ENCODE results near the gene USP32. TPM values are rescaled to one million over a fixed set of nuclear protein-coding genes. Genes with fewer than 3 reads are reported as not detected.
A peak's percentile ranks its signal among the peaks of the same experiment; 100 is the strongest.
"Not testable (repeated sequence)": the region's sequence is repeated elsewhere in the genome, so short reads cannot be mapped to it uniquely, and the experiment has no call there.

USP32 gene
- total and polyA plus RNA-seq, 4 experiments from 2014 or later: 2.6 to 36.2 (median 20.4) TPM

DNA sequence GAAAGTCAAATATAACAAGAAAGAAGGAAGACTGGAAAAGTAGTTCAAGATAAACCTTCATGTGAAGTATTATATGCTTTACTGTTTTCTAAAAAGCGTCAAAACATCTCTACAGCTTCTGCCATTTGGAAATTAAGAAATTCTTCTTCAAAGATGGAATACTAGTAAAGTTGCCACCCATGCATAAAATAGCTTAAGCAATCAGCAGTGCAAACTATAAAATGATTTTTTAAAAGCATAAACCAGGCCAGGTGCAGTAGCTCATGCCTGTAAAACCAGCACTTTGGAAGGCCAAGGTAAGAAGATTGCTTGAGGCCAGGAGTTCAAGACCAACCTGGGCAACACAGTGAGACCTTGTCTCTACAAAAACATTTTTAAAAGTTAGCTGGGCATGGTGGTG lies 68.2 kb downstream of the USP32 start:
- Histone ChIP-seq H3K4me1 (ENCODE audit: insufficient read depth, low read length) (no peaks in the 10 kb centered on the region), H3K27ac (ENCODE audit: low read depth, low read length) (no peak overlapping the region), H3K9me3 (ENCODE audit: control insufficient read depth in 1 of 2, low read length in 2 of 2) (no peaks in the 10 kb centered on the region), H3K4me3 (ENCODE audit: low read length in 2 of 2) (no peak overlapping the region), H3K27me3 (ENCODE audit: insufficient read depth, low read length) (no peaks in the 10 kb centered on the region), H3K36me3 (ENCODE audit: insufficient read depth, low read length) (no peaks in the 10 kb centered on the region)
- Mint-ChIP-seq H3K27ac (no peak overlapping the region), H3K36me3 (peaks cover 4 to 6% of the 10 kb centered on the region in 2 donors), H3K4me3 (no peak overlapping the region), H3K9me3 (no peaks in the 10 kb centered on the region), H3K27me3 (no peaks in the 10 kb centered on the region), H3K4me1 (peaks cover 4 to 13% (median 12%) of the 10 kb centered on the region in 4 donors)
- POLR2A ChIA-PET (ENCODE audit: partially characterized antibody): no interaction called here
- CTCF ChIA-PET (ENCODE audit: partially characterized antibody): no interaction called here
- intact Hi-C loops (cut with micrococcal nuclease): no loop called here
- no peak for DNase-seq

DNA sequence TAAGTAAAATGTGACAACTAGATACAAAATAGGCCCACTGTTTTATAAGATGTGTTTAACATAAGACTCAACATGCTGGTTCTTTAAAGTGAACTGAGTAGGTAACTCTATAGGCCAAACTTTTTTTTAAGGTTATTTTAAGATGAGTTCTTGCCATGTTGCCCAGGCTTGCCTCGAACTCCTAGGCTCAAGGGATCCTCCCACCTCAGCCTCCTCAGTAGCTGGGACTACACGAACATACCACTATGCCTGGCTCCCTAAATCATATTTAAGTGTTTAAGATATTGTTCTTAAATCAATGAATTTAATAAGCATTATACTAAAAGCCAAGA lies 69.9 kb downstream of the USP32 start:
- Mint-ChIP-seq H3K36me3 (peaks cover 3 to 4% of the 10 kb centered on the region in 2 donors), H3K27me3 (no peaks in the 10 kb centered on the region), H3K4me3 (no peak overlapping the region), H3K27ac (no peak overlapping the region), H3K9me3 (no peaks in the 10 kb centered on the region), H3K4me1 (peaks cover 4 to 13% (median 10%) of the 10 kb centered on the region in 4 donors)
- ChIA-PET CTCF (ENCODE audit: partially characterized antibody) (no interaction called here), POLR2A (ENCODE audit: partially characterized antibody) (no interaction called here)
- Histone ChIP-seq H3K27me3 (ENCODE audit: insufficient read depth, low read length) (no peaks in the 10 kb centered on the region), H3K36me3 (ENCODE audit: insufficient read depth, low read length) (no peaks in the 10 kb centered on the region), H3K4me3 (ENCODE audit: low read length in 2 of 2) (no peak overlapping the region), H3K27ac (ENCODE audit: low read depth, low read length) (no peak overlapping the region), H3K4me1 (ENCODE audit: insufficient read depth, low read length) (no peaks in the 10 kb centered on the region), H3K9me3 (ENCODE audit: control insufficient read depth in 1 of 2, low read length in 2 of 2) (no peaks in the 10 kb centered on the region)
- intact Hi-C loops (cut with micrococcal nuclease): no loop called here
- no peak for DNase-seq

DNA sequence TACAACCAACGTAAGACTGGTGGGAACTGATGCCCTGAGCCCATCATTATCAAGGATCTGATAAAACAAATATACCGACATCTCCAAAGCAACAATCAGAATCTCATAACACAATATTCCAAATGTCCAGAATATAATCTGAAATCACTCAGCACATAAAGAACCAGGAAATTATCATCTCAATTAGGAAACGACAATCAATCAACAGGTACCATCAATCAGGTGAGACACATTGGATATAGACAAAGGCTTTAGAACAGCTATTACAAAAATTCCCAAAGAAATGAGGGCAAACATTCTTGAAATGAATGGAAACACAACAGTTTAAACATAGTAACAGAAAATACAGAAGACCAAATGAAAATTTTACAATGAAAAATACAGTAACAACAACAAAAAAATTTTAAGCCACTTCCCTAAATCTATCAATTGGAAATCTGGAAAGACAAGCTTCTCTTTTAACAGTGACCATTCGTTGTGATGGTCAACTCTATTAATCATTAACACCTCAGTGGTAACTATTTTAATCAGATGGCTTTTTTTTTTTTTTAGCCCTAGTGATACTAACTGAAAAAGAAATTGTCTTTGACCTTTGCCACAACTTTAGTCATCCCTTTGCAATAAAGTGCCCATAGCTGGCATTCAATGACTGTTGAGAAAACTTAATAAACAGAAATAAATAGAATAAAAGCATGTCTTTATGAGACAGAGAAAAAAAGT lies 70.4 kb downstream of the USP32 start:
- ChIA-PET POLR2A (ENCODE audit: partially characterized antibody) (no interaction called here), CTCF (ENCODE audit: partially characterized antibody) (no interaction called here)
- H3K4me1 Mint-ChIP-seq: peaks cover 6 to 13% (median 7%) of the 10 kb centered on the region in 4 donors
- peaks cover 0 to 1% of the 10 kb centered on the region in 2 donors for H3K36me3 Mint-ChIP-seq
- DNase-seq: no peak
- H3K9me3 ChIP-seq (ENCODE audit: control insufficient read depth in 1 of 2, low read length in 2 of 2): no peaks in the 10 kb centered on the region
- H3K4me3 ChIP-seq (ENCODE audit: low read length in 2 of 2): no peak overlapping the region
- no peaks in the 10 kb centered on the region for H3K27me3 Mint-ChIP-seq
- no peaks in the 10 kb centered on the region for H3K4me1 ChIP-seq (ENCODE audit: insufficient read depth, low read length)
- no peaks in the 10 kb centered on the region for H3K36me3 ChIP-seq (ENCODE audit: insufficient read depth, low read length)
- H3K27ac Mint-ChIP-seq: peak overlapping the region in 1 of 7 donors; percentile 38
- no peaks in the 10 kb centered on the region for H3K9me3 Mint-ChIP-seq
- H3K27me3 ChIP-seq (ENCODE audit: insufficient read depth, low read length): no peaks in the 10 kb centered on the region
- intact Hi-C loops (cut with micrococcal nuclease): no loop called here
- H3K27ac ChIP-seq (ENCODE audit: low read depth, low read length): no peak overlapping the region
- no peak overlapping the region for H3K4me3 Mint-ChIP-seq

DNA sequence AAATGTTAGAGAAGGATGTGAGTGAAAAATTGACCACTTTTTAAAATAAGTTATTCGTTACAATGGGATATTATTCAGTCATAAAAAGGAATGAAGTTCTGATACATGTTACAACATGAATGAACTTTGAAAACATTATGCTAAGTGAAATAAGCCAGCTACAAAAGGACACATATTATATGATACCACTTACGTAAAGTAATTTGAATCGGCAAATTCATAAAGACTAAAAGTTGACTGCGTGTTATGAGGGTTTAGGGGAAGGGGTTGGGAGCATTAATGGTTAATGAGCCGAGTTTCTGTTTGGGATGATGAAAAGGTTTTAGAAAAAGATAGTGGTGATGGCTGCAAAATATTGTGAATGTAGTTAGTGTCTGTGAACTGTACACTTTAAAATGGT lies 73.1 kb downstream of the USP32 start:
- H3K27me3 ChIP-seq (ENCODE audit: insufficient read depth, low read length): no peaks in the 10 kb centered on the region
- Mint-ChIP-seq H3K27ac (no peak overlapping the region), H3K4me3 (no peak overlapping the region), H3K4me1 (peaks cover 12 to 22% (median 16%) of the 10 kb centered on the region in 4 donors), H3K36me3 (peaks cover 0 to 4% of the 10 kb centered on the region in 2 donors), H3K27me3 (no peaks in the 10 kb centered on the region), H3K9me3 (no peaks in the 10 kb centered on the region)
- ChIA-PET POLR2A (ENCODE audit: partially characterized antibody) (interaction anchor here (1.4 kb wide), 1 partner anchor 73 kb away, joined by 3 read pairs; the partner anchor contains the start of gene USP32), CTCF (ENCODE audit: partially characterized antibody) (no interaction called here)
- intact Hi-C loops (cut with micrococcal nuclease): no loop called here
- no peaks in the 10 kb centered on the region for H3K36me3 ChIP-seq (ENCODE audit: insufficient read depth, low read length)
- no peaks in the 10 kb centered on the region for H3K9me3 ChIP-seq (ENCODE audit: control insufficient read depth in 1 of 2, low read length in 2 of 2)
- DNase-seq: no peak
- H3K4me3 ChIP-seq (ENCODE audit: low read length in 2 of 2): no peak overlapping the region
- H3K4me1 ChIP-seq (ENCODE audit: insufficient read depth, low read length): peaks cover 7% of the 10 kb centered on the region
- H3K27ac ChIP-seq (ENCODE audit: low read depth, low read length): no peak overlapping the region

GRCh38 chr17:60318326-60318725 lies 73.6 kb downstream of the USP32 start:
- Mint-ChIP-seq H3K9me3 (no peaks in the 10 kb centered on the region), H3K4me3 (no peak overlapping the region)
- intact Hi-C loops (cut with micrococcal nuclease): no loop called here

DNA sequence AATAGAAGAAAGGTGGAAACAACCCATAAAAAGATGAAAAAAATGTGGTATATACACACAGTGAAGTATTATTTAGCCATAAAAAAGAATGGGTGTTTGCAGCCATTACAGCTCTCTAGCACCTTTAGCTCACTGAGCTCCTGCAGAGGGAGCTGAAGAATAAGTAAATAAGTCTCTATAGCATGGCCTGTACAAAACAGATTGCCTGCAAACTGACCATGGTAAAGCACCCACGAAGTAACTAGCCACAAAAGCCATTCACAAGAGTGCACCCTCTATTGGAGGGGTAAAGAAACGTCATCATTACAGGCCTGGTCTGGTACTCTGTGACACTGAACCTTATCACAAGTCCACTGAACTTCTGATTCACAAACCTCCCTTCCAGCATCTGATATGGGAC lies 76.3 kb downstream of the USP32 start:
- no peaks in the 10 kb centered on the region for H3K27me3 Mint-ChIP-seq
- DNase-seq: no peak
- Histone ChIP-seq H3K36me3 (ENCODE audit: insufficient read depth, low read length) (no peaks in the 10 kb centered on the region), H3K4me3 (ENCODE audit: low read length in 2 of 2) (no peak overlapping the region), H3K9me3 (ENCODE audit: control insufficient read depth in 1 of 2, low read length in 2 of 2) (no peaks in the 10 kb centered on the region), H3K27ac (ENCODE audit: low read depth, low read length) (no peak overlapping the region), H3K27me3 (ENCODE audit: insufficient read depth, low read length) (no peaks in the 10 kb centered on the region), H3K4me1 (ENCODE audit: insufficient read depth, low read length) (peaks cover 7% of the 10 kb centered on the region)
- ChIA-PET POLR2A (ENCODE audit: partially characterized antibody) (no interaction called here), CTCF (ENCODE audit: partially characterized antibody) (no interaction called here)
- intact Hi-C loops (cut with micrococcal nuclease): no loop called here
- H3K27ac Mint-ChIP-seq: no peak overlapping the region
- peaks cover 10 to 17% (median 15%) of the 10 kb centered on the region in 4 donors for H3K4me1 Mint-ChIP-seq
- no peak overlapping the region for H3K4me3 Mint-ChIP-seq
- no peaks in the 10 kb centered on the region for H3K9me3 Mint-ChIP-seq
- peaks cover 2 to 17% of the 10 kb centered on the region in 2 donors for H3K36me3 Mint-ChIP-seq

More at GRCh38 chr17:60318326-60318725, 73.6 kb downstream of the USP32 start:
- no peaks in the 10 kb centered on the region for H3K36me3 ChIP-seq (ENCODE audit: insufficient read depth, low read length)
- Mint-ChIP-seq H3K4me1 (peaks cover 12 to 22% (median 18%) of the 10 kb centered on the region in 4 donors), H3K27me3 (no peaks in the 10 kb centered on the region), H3K27ac (no peak overlapping the region), H3K36me3 (peaks cover 0 to 9% of the 10 kb centered on the region in 2 donors)
- DNase-seq: no peak
- no peak overlapping the region for H3K27ac ChIP-seq (ENCODE audit: low read depth, low read length)
- ChIA-PET POLR2A (ENCODE audit: partially characterized antibody) (interaction anchor here (1.4 kb wide), 1 partner anchor 74 kb away, joined by 3 read pairs; the partner anchor contains the start of gene USP32), CTCF (ENCODE audit: partially characterized antibody) (no interaction called here)
- no peaks in the 10 kb centered on the region for H3K9me3 ChIP-seq (ENCODE audit: control insufficient read depth in 1 of 2, low read length in 2 of 2)
- no peak overlapping the region for H3K4me3 ChIP-seq (ENCODE audit: low read length in 2 of 2)
- H3K27me3 ChIP-seq (ENCODE audit: insufficient read depth, low read length): no peaks in the 10 kb centered on the region
- H3K4me1 ChIP-seq (ENCODE audit: insufficient read depth, low read length): peaks cover 7% of the 10 kb centered on the region

GRCh38 chr17:60314900-60315299 lies 77.0 kb downstream of the USP32 start:
- intact Hi-C loops (cut with micrococcal nuclease); CTCF ChIA-PET (ENCODE audit: partially characterized antibody): not testable (repeated sequence)
- H3K4me3 Mint-ChIP-seq: peak overlapping the region in 1 of 8 donors; percentile 22

More at GRCh38 chr17:60314900-60315299, 77.0 kb downstream of the USP32 start:
- H3K36me3 ChIP-seq (ENCODE audit: insufficient read depth, low read length); POLR2A ChIA-PET (ENCODE audit: partially characterized antibody); H3K9me3 Mint-ChIP-seq; H3K4me3 ChIP-seq (ENCODE audit: low read length in 2 of 2); DNase-seq; H3K9me3 ChIP-seq (ENCODE audit: control insufficient read depth in 1 of 2, low read length in 2 of 2); H3K27me3 Mint-ChIP-seq; H3K27ac ChIP-seq (ENCODE audit: low read depth, low read length); H3K4me1 ChIP-seq (ENCODE audit: insufficient read depth, low read length); H3K27me3 ChIP-seq (ENCODE audit: insufficient read depth, low read length): not testable (repeated sequence)
- Mint-ChIP-seq H3K27ac (peak overlapping the region in 1 of 7 donors; percentile 1), H3K36me3 (peaks cover 4 to 18% of the 10 kb centered on the region in 2 donors), H3K4me1 (peaks cover 9 to 16% (median 13%) of the 10 kb centered on the region in 4 donors)
